ENCODE data around the gene DYNLL1. TPM values are rescaled to one million over a fixed set of nuclear protein-coding genes. Genes with fewer than 3 reads are reported as not detected.

The DYNLL1 gene
- total RNA-seq, 1 donor from 2014 or later = 380 TPM

DNA sequence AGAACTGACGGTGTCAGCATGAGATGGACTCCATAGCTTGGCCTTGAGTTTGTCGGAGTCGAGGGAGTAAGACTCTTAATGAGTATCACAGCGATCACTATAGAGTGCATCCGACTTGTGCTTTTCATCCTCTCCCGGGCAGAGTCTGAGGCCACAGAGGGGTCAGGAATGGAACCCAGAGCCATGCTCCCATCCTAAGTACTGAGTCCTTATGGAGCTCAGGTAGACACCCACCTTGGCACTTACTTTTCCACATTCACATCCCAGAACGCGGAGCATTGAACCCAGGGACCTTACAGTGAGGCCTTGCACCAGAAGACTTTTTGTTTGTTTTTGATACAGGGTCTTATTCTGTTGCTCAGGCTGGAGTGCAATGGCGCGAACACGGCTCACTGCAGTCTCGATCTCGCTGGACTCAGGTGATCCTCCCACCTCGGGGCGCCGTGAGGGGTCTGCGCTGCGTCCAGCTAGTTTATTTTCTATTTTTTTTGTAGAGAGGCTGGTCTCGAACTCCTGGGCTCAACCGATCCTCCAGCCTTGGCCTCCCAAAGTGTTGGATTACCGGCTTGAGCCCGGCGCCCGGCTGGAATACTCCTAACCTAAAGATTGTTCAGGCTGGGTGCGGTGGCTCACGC, 25.6 kb upstream of the DYNLL1 start:
- Histone ChIP-seq H3K4me3 (ENCODE audit: low read depth, low read length) (peak overlapping the region; percentile 99), H3K36me3 (ENCODE audit: control insufficient read depth, insufficient read depth, low read length) (no peaks in the 10 kb centered on the region), H3K27me3 (ENCODE audit: control insufficient read depth, insufficient read depth, low read length) (no peaks in the 10 kb centered on the region)
- DNase-seq (ENCODE audit: low read depth) = no peak
- TF ChIP-seq, protein P1, sequence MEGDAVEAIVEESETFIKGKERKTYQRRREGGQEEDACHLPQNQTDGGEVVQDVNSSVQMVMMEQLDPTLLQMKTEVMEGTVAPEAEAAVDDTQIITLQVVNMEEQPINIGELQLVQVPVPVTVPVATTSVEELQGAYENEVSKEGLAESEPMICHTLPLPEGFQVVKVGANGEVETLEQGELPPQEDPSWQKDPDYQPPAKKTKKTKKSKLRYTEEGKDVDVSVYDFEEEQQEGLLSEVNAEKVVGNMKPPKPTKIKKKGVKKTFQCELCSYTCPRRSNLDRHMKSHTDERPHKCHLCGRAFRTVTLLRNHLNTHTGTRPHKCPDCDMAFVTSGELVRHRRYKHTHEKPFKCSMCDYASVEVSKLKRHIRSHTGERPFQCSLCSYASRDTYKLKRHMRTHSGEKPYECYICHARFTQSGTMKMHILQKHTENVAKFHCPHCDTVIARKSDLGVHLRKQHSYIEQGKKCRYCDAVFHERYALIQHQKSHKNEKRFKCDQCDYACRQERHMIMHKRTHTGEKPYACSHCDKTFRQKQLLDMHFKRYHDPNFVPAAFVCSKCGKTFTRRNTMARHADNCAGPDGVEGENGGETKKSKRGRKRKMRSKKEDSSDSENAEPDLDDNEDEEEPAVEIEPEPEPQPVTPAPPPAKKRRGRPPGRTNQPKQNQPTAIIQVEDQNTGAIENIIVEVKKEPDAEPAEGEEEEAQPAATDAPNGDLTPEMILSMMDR (IDR thresholded peaks at IDR 0.05; ENCODE audit: insufficient read depth, low read length, poor library complexity, severe bottlenecking) = no peak

- H3K36me3 ChIP-seq (ENCODE audit: control insufficient read depth, insufficient read depth, low read length) = no peaks in the 10 kb centered on the region
- TF ChIP-seq, protein P1 (IDR thresholded peaks at IDR 0.05; ENCODE audit: insufficient read depth, low read length, poor library complexity, severe bottlenecking) = no peak
- no peak overlapping the region for H3K4me3 ChIP-seq (ENCODE audit: low read depth, low read length)
- H3K27me3 ChIP-seq (ENCODE audit: control insufficient read depth, insufficient read depth, low read length) = no peaks in the 10 kb centered on the region
- no peak for DNase-seq (ENCODE audit: low read depth)
Measured at GRCh38 chr12:120472521-120472920, 23.4 kb upstream of the DYNLL1 start.

- Histone ChIP-seq H3K4me3 (ENCODE audit: low read depth, low read length) (no peak overlapping the region), H3K36me3 (ENCODE audit: control insufficient read depth, insufficient read depth, low read length) (no peaks in the 10 kb centered on the region), H3K27me3 (ENCODE audit: control insufficient read depth, insufficient read depth, low read length) (no peaks in the 10 kb centered on the region)
- DNase-seq (ENCODE audit: low read depth) = no peak
- TF ChIP-seq, protein P1 (IDR thresholded peaks at IDR 0.05; ENCODE audit: insufficient read depth, low read length, poor library complexity, severe bottlenecking) = no peak
Measured at GRCh38 chr12:120473807-120474615, 21.9 kb upstream of the DYNLL1 start.

DNA sequence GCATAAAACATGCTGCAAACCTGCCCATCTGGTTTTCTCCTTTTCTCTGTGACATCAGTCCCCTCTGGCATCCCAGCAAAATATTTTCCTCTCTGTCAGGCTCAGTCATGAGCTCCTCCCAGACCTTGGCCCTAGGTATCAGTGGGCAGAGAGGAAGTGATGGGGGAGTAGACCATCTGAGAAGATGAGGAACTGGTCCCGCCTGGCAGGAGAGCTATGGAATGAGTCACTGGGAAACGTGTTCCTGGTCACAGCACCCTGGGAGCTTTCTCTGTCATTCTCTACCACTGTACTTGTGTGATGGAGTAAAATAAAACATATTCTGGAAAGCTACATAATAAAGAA, 21.3 kb upstream of the DYNLL1 start:
- no peaks in the 10 kb centered on the region for H3K36me3 ChIP-seq (ENCODE audit: control insufficient read depth, insufficient read depth, low read length)
- no peaks in the 10 kb centered on the region for H3K27me3 ChIP-seq (ENCODE audit: control insufficient read depth, insufficient read depth, low read length)
- no peak overlapping the region for H3K4me3 ChIP-seq (ENCODE audit: low read depth, low read length)
- TF ChIP-seq, protein P1 (IDR thresholded peaks at IDR 0.05; ENCODE audit: insufficient read depth, low read length, poor library complexity, severe bottlenecking) = no peak
- peak; percentile 79 for DNase-seq (ENCODE audit: low read depth)

- TF ChIP-seq, protein P1 (IDR thresholded peaks at IDR 0.05; ENCODE audit: insufficient read depth, low read length, poor library complexity, severe bottlenecking) = no peak
Measured at GRCh38 chr12:120475643-120476042, 20.3 kb upstream of the DYNLL1 start.

More at GRCh38 chr12:120475643-120476042, 20.3 kb upstream of the DYNLL1 start:
- no peaks in the 10 kb centered on the region for H3K27me3 ChIP-seq (ENCODE audit: control insufficient read depth, insufficient read depth, low read length)
- H3K4me3 ChIP-seq (ENCODE audit: low read depth, low read length) = no peak overlapping the region
- H3K36me3 ChIP-seq (ENCODE audit: control insufficient read depth, insufficient read depth, low read length) = no peaks in the 10 kb centered on the region
- DNase-seq (ENCODE audit: low read depth) = no peak

Data from kidney epithelial cell (primary cell).